ENCODE data around the gene CDHR3.

DNA sequence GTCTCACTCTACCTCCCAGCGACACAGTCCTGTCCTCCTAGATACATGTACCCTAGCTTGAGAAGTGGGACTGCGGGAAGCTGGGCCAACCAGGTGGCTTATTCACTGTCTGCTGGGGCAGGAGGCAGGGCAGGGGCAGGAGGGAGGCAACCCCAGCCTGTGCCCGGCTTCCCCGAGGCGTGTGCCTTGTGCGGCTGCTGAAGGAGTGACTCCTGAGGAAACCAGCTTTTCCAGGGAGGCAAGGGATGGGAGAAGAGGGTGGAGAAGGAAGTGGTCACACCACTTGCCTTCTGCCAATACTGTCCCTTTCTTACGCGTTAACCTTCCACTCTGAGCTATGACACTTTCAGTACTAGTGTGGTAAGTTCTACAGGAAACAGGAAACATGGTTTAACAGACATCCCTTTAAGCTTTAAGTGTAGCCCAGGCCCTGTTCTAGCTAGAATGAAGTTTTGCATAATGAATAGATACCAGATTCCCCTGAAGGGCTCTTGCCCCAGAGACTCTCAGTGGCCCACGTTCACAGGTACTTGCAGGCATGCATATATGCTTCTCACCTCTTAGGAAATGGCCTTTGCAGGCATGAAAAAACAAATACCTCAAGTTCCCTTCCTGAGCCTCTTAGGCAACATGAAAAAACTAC lies 108.4 kb downstream of the CDHR3 start:
- TF ChIP-seq CHD1 (IDR thresholded peaks at IDR 0.05; ENCODE audit: low read depth, low read length), result no peak
- TF ChIP-seq SIN3A (conservative IDR thresholded peaks at IDR 0.05 in 1 of 2, IDR thresholded peaks at IDR 0.05 in 1 of 2; ENCODE audit: low read depth in 1 of 2, low read length in 2 of 2), result no peak
- TF ChIP-seq, protein P1, sequence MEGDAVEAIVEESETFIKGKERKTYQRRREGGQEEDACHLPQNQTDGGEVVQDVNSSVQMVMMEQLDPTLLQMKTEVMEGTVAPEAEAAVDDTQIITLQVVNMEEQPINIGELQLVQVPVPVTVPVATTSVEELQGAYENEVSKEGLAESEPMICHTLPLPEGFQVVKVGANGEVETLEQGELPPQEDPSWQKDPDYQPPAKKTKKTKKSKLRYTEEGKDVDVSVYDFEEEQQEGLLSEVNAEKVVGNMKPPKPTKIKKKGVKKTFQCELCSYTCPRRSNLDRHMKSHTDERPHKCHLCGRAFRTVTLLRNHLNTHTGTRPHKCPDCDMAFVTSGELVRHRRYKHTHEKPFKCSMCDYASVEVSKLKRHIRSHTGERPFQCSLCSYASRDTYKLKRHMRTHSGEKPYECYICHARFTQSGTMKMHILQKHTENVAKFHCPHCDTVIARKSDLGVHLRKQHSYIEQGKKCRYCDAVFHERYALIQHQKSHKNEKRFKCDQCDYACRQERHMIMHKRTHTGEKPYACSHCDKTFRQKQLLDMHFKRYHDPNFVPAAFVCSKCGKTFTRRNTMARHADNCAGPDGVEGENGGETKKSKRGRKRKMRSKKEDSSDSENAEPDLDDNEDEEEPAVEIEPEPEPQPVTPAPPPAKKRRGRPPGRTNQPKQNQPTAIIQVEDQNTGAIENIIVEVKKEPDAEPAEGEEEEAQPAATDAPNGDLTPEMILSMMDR (IDR thresholded peaks at IDR 0.05; ENCODE audit: control extremely low read depth in 1 of 3, insufficient read depth in 1 of 3, low read depth in 1 of 3, low read length in 3 of 3), result no peak
- TF ChIP-seq, protein P2, sequence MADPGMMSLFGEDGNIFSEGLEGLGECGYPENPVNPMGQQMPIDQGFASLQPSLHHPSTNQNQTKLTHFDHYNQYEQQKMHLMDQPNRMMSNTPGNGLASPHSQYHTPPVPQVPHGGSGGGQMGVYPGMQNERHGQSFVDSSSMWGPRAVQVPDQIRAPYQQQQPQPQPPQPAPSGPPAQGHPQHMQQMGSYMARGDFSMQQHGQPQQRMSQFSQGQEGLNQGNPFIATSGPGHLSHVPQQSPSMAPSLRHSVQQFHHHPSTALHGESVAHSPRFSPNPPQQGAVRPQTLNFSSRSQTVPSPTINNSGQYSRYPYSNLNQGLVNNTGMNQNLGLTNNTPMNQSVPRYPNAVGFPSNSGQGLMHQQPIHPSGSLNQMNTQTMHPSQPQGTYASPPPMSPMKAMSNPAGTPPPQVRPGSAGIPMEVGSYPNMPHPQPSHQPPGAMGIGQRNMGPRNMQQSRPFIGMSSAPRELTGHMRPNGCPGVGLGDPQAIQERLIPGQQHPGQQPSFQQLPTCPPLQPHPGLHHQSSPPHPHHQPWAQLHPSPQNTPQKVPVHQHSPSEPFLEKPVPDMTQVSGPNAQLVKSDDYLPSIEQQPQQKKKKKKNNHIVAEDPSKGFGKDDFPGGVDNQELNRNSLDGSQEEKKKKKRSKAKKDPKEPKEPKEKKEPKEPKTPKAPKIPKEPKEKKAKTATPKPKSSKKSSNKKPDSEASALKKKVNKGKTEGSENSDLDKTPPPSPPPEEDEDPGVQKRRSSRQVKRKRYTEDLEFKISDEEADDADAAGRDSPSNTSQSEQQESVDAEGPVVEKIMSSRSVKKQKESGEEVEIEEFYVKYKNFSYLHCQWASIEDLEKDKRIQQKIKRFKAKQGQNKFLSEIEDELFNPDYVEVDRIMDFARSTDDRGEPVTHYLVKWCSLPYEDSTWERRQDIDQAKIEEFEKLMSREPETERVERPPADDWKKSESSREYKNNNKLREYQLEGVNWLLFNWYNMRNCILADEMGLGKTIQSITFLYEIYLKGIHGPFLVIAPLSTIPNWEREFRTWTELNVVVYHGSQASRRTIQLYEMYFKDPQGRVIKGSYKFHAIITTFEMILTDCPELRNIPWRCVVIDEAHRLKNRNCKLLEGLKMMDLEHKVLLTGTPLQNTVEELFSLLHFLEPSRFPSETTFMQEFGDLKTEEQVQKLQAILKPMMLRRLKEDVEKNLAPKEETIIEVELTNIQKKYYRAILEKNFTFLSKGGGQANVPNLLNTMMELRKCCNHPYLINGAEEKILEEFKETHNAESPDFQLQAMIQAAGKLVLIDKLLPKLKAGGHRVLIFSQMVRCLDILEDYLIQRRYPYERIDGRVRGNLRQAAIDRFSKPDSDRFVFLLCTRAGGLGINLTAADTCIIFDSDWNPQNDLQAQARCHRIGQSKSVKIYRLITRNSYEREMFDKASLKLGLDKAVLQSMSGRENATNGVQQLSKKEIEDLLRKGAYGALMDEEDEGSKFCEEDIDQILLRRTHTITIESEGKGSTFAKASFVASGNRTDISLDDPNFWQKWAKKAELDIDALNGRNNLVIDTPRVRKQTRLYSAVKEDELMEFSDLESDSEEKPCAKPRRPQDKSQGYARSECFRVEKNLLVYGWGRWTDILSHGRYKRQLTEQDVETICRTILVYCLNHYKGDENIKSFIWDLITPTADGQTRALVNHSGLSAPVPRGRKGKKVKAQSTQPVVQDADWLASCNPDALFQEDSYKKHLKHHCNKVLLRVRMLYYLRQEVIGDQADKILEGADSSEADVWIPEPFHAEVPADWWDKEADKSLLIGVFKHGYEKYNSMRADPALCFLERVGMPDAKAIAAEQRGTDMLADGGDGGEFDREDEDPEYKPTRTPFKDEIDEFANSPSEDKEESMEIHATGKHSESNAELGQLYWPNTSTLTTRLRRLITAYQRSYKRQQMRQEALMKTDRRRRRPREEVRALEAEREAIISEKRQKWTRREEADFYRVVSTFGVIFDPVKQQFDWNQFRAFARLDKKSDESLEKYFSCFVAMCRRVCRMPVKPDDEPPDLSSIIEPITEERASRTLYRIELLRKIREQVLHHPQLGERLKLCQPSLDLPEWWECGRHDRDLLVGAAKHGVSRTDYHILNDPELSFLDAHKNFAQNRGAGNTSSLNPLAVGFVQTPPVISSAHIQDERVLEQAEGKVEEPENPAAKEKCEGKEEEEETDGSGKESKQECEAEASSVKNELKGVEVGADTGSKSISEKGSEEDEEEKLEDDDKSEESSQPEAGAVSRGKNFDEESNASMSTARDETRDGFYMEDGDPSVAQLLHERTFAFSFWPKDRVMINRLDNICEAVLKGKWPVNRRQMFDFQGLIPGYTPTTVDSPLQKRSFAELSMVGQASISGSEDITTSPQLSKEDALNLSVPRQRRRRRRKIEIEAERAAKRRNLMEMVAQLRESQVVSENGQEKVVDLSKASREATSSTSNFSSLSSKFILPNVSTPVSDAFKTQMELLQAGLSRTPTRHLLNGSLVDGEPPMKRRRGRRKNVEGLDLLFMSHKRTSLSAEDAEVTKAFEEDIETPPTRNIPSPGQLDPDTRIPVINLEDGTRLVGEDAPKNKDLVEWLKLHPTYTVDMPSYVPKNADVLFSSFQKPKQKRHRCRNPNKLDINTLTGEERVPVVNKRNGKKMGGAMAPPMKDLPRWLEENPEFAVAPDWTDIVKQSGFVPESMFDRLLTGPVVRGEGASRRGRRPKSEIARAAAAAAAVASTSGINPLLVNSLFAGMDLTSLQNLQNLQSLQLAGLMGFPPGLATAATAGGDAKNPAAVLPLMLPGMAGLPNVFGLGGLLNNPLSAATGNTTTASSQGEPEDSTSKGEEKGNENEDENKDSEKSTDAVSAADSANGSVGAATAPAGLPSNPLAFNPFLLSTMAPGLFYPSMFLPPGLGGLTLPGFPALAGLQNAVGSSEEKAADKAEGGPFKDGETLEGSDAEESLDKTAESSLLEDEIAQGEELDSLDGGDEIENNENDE (IDR thresholded peaks at IDR 0.05; ENCODE audit: insufficient replicate concordance, low read length), result no peak
- no peak for TF ChIP-seq EP300 (IDR thresholded peaks at IDR 0.05; ENCODE audit: borderline replicate concordance in 1 of 2, low read depth in 2 of 2, low read length in 2 of 2)
